Vagina (tissue), 2 donors: Measurements from ENCODE around the gene RBM8A.

ENCODE experiments used
- CTCF ChIP-seq, 3 experiments: fragments of 450-650 bp in 2 of 3; fragments of 200-600 bp in 1 of 3; sonication (generic) in 1 of 3; IDR thresholded peaks; one replicate each; pipeline ENCODE4 v1.5.1; 2017 to 2019; ENCODE audit warnings: antibody characterized with exemption in 3 of 3, mild to moderate bottlenecking in 2 of 3, moderate library complexity in 2 of 3
- POLR2A ChIP-seq, 2 donors: fragments of 450-650 bp; IDR thresholded peaks; one replicate each; pipeline ENCODE4 v1.6.1; 2017; ENCODE audit warnings: antibody characterized with exemption in 2 of 2, mild to moderate bottlenecking in 2 of 2, moderate library complexity in 2 of 2
- POLR2AphosphoS5 ChIP-seq, 2 donors: sonication (generic); formaldehyde crosslinking; IDR thresholded peaks; one replicate each; pipeline ENCODE4 v1.9.0; 2017; ENCODE audit warnings: antibody characterized with exemption in 2 of 2, mild to moderate bottlenecking in 2 of 2, low read depth in 1 of 2; ENCODE audit not compliant: insufficient read depth in 1 of 2

- TF ChIP-seq CTCF (IDR thresholded peaks at IDR 0.05): no peak
- no peak for TF ChIP-seq POLR2A (IDR thresholded peaks at IDR 0.05)
- TF ChIP-seq POLR2AphosphoS5 (IDR thresholded peaks at IDR 0.05; ENCODE audit: insufficient read depth in 1 of 2, low read depth in 1 of 2): no peak
Measured at GRCh38 chr1:145917595-145917994, 9.7 kb downstream of the RBM8A start.
